OCI-LY1 (cell line): ENCODE measurements around the gene PTGS2.

Experiments
- H2AFZ ChIP-seq: fragments of 200-600 bp; sonication (generic), shearing (Covaris generic); 2 replicates; pipeline ENCODE4 v1.6.0; 2014; ENCODE audit warnings: antibody characterized with exemption, mild to moderate bottlenecking, low read length
- H3F3A ChIP-seq: fragments of 200-600 bp; sonication (generic), shearing (Covaris generic); 2 replicates; pipeline ENCODE4 v1.6.0; 2014; ENCODE audit warnings: mild to moderate bottlenecking, antibody characterized with exemption, low read length, moderate library complexity; ENCODE audit not compliant: insufficient read depth
- H3K27ac ChIP-seq: fragments of 200-600 bp; sonication (generic); 2 replicates; pipeline ENCODE4 v1.5.1; 2014; ENCODE audit warnings: low read length, mixed run types, mild to moderate bottlenecking, low read depth; ENCODE audit not compliant: poor library complexity, severe bottlenecking
- H3K27me3 ChIP-seq: fragments of 200-600 bp; sonication (generic); 2 replicates; pipeline ENCODE4 v1.6.0; 2014; ENCODE audit warnings: antibody characterized with exemption, mild to moderate bottlenecking, low read length, moderate library complexity; ENCODE audit not compliant: insufficient read depth
- H3K36me3 ChIP-seq: fragments of 200-600 bp; sonication (generic); 2 replicates; pipeline ENCODE4 v1.6.1; 2014; ENCODE audit warnings: mild to moderate bottlenecking, antibody characterized with exemption, low read length, moderate library complexity, mixed read lengths; ENCODE audit not compliant: insufficient read depth
- H3K4me1 ChIP-seq: fragments of 200-600 bp; sonication (generic); 2 replicates; pipeline ENCODE4 v1.5.1; 2014; ENCODE audit warnings: mild to moderate bottlenecking, low read length, moderate library complexity; ENCODE audit not compliant: insufficient read depth, severe bottlenecking
- H3K4me2 ChIP-seq: fragments of 200-600 bp; sonication (generic), shearing (Covaris generic); 2 replicates; pipeline ENCODE4 v1.6.1; 2014; ENCODE audit warnings: low read length
- H3K4me3 ChIP-seq: fragments of 200-600 bp; sonication (generic); 2 replicates; pipeline ENCODE4 v1.5.1; 2014; ENCODE audit warnings: low read length, low read depth, mild to moderate bottlenecking, mixed read lengths; ENCODE audit not compliant: poor library complexity, severe bottlenecking
- H3K79me2 ChIP-seq: fragments of 200-600 bp; shearing (Covaris generic); 2 replicates; pipeline ENCODE4 v1.6.1; 2016; ENCODE audit warnings: mixed run types, low read length, mixed read lengths; ENCODE audit not compliant: insufficient read depth
- H3K9ac ChIP-seq: fragments of 200-600 bp; sonication (generic), shearing (Covaris generic); 2 replicates; pipeline ENCODE4 v1.6.1; 2014; ENCODE audit warnings: mild to moderate bottlenecking, low read length, mixed read lengths
- H3K9me2 ChIP-seq: fragments of 200-600 bp; sonication (generic), shearing (Covaris generic); 2 replicates; pipeline ENCODE4 v1.6.1; 2014; ENCODE audit warnings: low read depth, mild to moderate bottlenecking, low read length, mixed read lengths
- H3K9me3 ChIP-seq: fragments of 200-600 bp; shearing (Covaris generic); 2 replicates; pipeline ENCODE4 v1.6.1; 2014; ENCODE audit warnings: low read length, mixed read lengths
- H4K20me1 ChIP-seq: fragments of 200-600 bp; sonication (generic), shearing (Covaris generic); 2 replicates; pipeline ENCODE4 v1.6.0; 2016; ENCODE audit warnings: mild to moderate bottlenecking, low read length; ENCODE audit not compliant: insufficient read depth
- CTCF ChIP-seq: fragments of 200-600 bp; sonication (generic), shearing (Covaris generic); IDR thresholded peaks from 2 replicates; pipeline ENCODE4 v1.5.1; 2017; ENCODE audit warnings: mild to moderate bottlenecking, antibody characterized with exemption, low read length, moderate library complexity, mixed read lengths
- EZH2 ChIP-seq: fragments of 200-600 bp; sonication (generic), shearing (Covaris generic); IDR thresholded peaks from 2 replicates; pipeline ENCODE4 v1.8.0; 2017; ENCODE audit warnings: borderline replicate concordance, mixed run types, mild to moderate bottlenecking, antibody characterized with exemption, low read length, moderate library complexity, mixed read lengths

The PTGS2 gene

GRCh38 chr1:186715887-186716809 is 35.9 kb upstream of the PTGS2 start:
- H3F3A ChIP-seq: no peaks in the 10 kb centered on the region
- H3K36me3 ChIP-seq: no peaks in the 10 kb centered on the region
- no peak overlapping the region for H3K4me2 ChIP-seq
- no peaks in the 10 kb centered on the region for H3K9me3 ChIP-seq
- H4K20me1 ChIP-seq: no peaks in the 10 kb centered on the region
- H2AFZ ChIP-seq: no peak overlapping the region
- H3K4me3 ChIP-seq: no peak overlapping the region
- H3K79me2 ChIP-seq: no peaks in the 10 kb centered on the region
- H3K27ac ChIP-seq: no peak overlapping the region
- H3K9me2 ChIP-seq: no peaks in the 10 kb centered on the region
- no peaks in the 10 kb centered on the region for H3K27me3 ChIP-seq
- H3K4me1 ChIP-seq: no peaks in the 10 kb centered on the region
- TF ChIP-seq CTCF (no peak), EZH2 (no peak)
- no peak overlapping the region for H3K9ac ChIP-seq

- TF ChIP-seq EZH2: no peak
- no peaks in the 10 kb centered on the region for H3K9me3 ChIP-seq
- no peak overlapping the region for H3K4me2 ChIP-seq
- H3K27me3 ChIP-seq: no peaks in the 10 kb centered on the region
- H3K9ac ChIP-seq: no peak overlapping the region
- no peak overlapping the region for H3K27ac ChIP-seq
- no peaks in the 10 kb centered on the region for H3K36me3 ChIP-seq
- no peaks in the 10 kb centered on the region for H4K20me1 ChIP-seq
- no peaks in the 10 kb centered on the region for H3K4me1 ChIP-seq
- no peaks in the 10 kb centered on the region for H3K79me2 ChIP-seq
- no peak overlapping the region for H3K4me3 ChIP-seq
- H2AFZ ChIP-seq: no peak overlapping the region
- H3F3A ChIP-seq: no peaks in the 10 kb centered on the region
- no peaks in the 10 kb centered on the region for H3K9me2 ChIP-seq
Measured at GRCh38 chr1:186710696-186711095, 30.5 kb upstream of the PTGS2 start.

- Histone ChIP-seq H3K4me1 (no peaks in the 10 kb centered on the region), H3K27ac (no peak overlapping the region), H3K36me3 (no peaks in the 10 kb centered on the region), H3K9ac (no peak overlapping the region), H2AFZ (no peak overlapping the region), H3K4me3 (no peak overlapping the region), H3F3A (no peaks in the 10 kb centered on the region), H4K20me1 (no peaks in the 10 kb centered on the region), H3K79me2 (no peaks in the 10 kb centered on the region), H3K4me2 (no peak overlapping the region), H3K27me3 (no peaks in the 10 kb centered on the region), H3K9me3 (no peaks in the 10 kb centered on the region), H3K9me2 (no peaks in the 10 kb centered on the region)
- no peak for TF ChIP-seq EZH2
- no peak for TF ChIP-seq CTCF
Measured at GRCh38 chr1:186708694-186709097, 28.5 kb upstream of the PTGS2 start.
